ENCODE measurements around the gene NOC3L.

- TF ChIP-seq CTCF (IDR thresholded peaks at IDR 0.05) (no peak), POLR2A (IDR thresholded peaks at IDR 0.05) (no peak)
Measured at GRCh38 chr10:94288361-94289101, 74.2 kb downstream of the NOC3L start.
